B cell (primary cell): Measurements from ENCODE around the gene PSMB5. TPM values are rescaled to one million over a fixed set of nuclear protein-coding genes. Genes with fewer than 3 reads are reported as not detected.

Experiments
- ATAC-seq: fragments of 200-7000 bp; cut with Tn5 transposase; one replicate; pipeline ENCODE4 v1.10.0; 2021; ENCODE audit warnings: low read depth, mild to moderate bottlenecking, moderate number of reproducible peaks, moderate library complexity
- CTCF ChIA-PET: fragments of 350-600 bp; sonication (Branson Sonifier 250); formaldehyde crosslinking; loops from one replicate; lab custom pipeline; 2021; ENCODE audit warnings: antibody characterized with exemption, inconsistent platforms; lab: Charles Lee
- POLR2A ChIA-PET: fragments of 350-600 bp; sonication (Branson Sonifier 250); formaldehyde crosslinking; loops from one replicate; lab custom pipeline; 2021; ENCODE audit warnings: antibody characterized with exemption; lab: Charles Lee
- DNase-seq: peaks from one replicate; pipeline ENCODE4 v3.0.0; 2013
- H2AFZ ChIP-seq: 2 replicates; pipeline ENCODE4 v1.6.1; 2012; ENCODE audit warnings: mild to moderate bottlenecking, low read depth, low read length; ENCODE audit not compliant: insufficient read depth, poor library complexity, severe bottlenecking
- H3K27ac ChIP-seq, 2 donors: 1 replicate in 1 of 2; 2 replicates in 1 of 2; pipeline ENCODE4 v1.5.1; 2012 to 2013; ENCODE audit warnings: low read length in 2 of 2, mild to moderate bottlenecking in 2 of 2, moderate library complexity in 1 of 2
- H3K27me3 ChIP-seq, 4 experiments: fragments of 200-600 bp in 1 of 4; sonication (generic) in 1 of 4; replicated peaks in 1 of 4; 1 replicate in 2 of 4; 2 replicates in 2 of 4; pipeline versions ENCODE4 v1.6.1 to v1.7.0; 2013 to 2016; ENCODE audit warnings: low read length in 3 of 4, mild to moderate bottlenecking in 2 of 4, mixed read lengths in 1 of 4, moderate library complexity in 1 of 4; ENCODE audit not compliant: insufficient read depth in 4 of 4, control insufficient read depth in 3 of 4; ENCODE audit errors: control extremely low read depth in 1 of 4
- H3K36me3 ChIP-seq, 2 experiments: replicated peaks in 1 of 2; 1 replicate in 1 of 2; 2 replicates in 1 of 2; pipeline versions ENCODE4 v1.6.1 to v1.7.1; 2013; ENCODE audit warnings: low read length in 1 of 2; ENCODE audit not compliant: insufficient read depth in 2 of 2, control insufficient read depth in 1 of 2; ENCODE audit errors: control extremely low read depth in 1 of 2, extremely low read depth in 1 of 2
- H3K4me1 ChIP-seq, 2 donors: fragments of 200-600 bp in 1 of 2; sonication (generic) in 1 of 2; 1 replicate in 1 of 2; 2 replicates in 1 of 2; pipeline versions ENCODE4 v1.5.1 to v1.6.1; 2013 to 2017; ENCODE audit warnings: low read length in 2 of 2; ENCODE audit not compliant: control insufficient read depth in 2 of 2, insufficient read depth in 2 of 2
- H3K4me2 ChIP-seq: replicated peaks from 2 replicates; pipeline ENCODE3; 2012; ENCODE audit warnings: mild to moderate bottlenecking, low read depth, low read length; ENCODE audit not compliant: poor library complexity, severe bottlenecking
- H3K4me3 ChIP-seq, 5 experiments: fragments of 200-600 bp in 1 of 5; sonication (generic) in 1 of 5; 1 replicate in 3 of 5; 2 replicates in 2 of 5; pipeline versions ENCODE4 v1.5.1 to v1.7.0; 2011 to 2016; ENCODE audit warnings: low read length in 4 of 5, mild to moderate bottlenecking in 4 of 5, low read depth in 2 of 5, control low read depth in 1 of 5, moderate library complexity in 1 of 5; ENCODE audit not compliant: insufficient read depth in 1 of 5; ENCODE audit errors: control extremely low read depth in 1 of 5, extremely low read depth in 1 of 5
- H3K79me2 ChIP-seq: fragments of 200-600 bp; sonication (generic); one replicate; pipeline ENCODE4 v1.6.0; 2016; ENCODE audit warnings: low read length; ENCODE audit not compliant: control insufficient read depth, insufficient read depth
- H3K9ac ChIP-seq: fragments of 200-600 bp; sonication (generic); 2 replicates; pipeline ENCODE4 v1.6.1; 2017; ENCODE audit warnings: mild to moderate bottlenecking, low read length, moderate library complexity
- H3K9me3 ChIP-seq, 3 donors: one replicate each; pipeline versions ENCODE4 v1.6.1 to v1.7.1; 2013; ENCODE audit warnings: low read length in 2 of 3; ENCODE audit not compliant: control insufficient read depth in 2 of 3, insufficient read depth in 1 of 3; ENCODE audit errors: control extremely low read depth in 1 of 3
- H4K20me1 ChIP-seq: 2 replicates; pipeline ENCODE4 v1.6.0; 2012; ENCODE audit warnings: mild to moderate bottlenecking, low read length; ENCODE audit not compliant: insufficient read depth, control insufficient read depth, poor library complexity, severe bottlenecking
- H3K27ac Mint-ChIP-seq: one replicate; pipeline ENCODE4 v1.8.0; 2021; ENCODE audit warnings: mixed read lengths
- H3K27me3 Mint-ChIP-seq: one replicate; pipeline ENCODE4 v1.8.0; 2021; ENCODE audit warnings: mixed read lengths
- H3K4me1 Mint-ChIP-seq: one replicate; pipeline ENCODE4 v1.8.0; 2021; ENCODE audit warnings: mixed read lengths
- H3K4me3 Mint-ChIP-seq: one replicate; pipeline ENCODE4 v1.8.0; 2021; ENCODE audit warnings: mixed read lengths
- H3K9me3 Mint-ChIP-seq: one replicate; pipeline ENCODE4 v1.8.0; 2022; ENCODE audit warnings: mixed read lengths; ENCODE audit not compliant: insufficient read depth
- CTCF ChIP-seq: fragments of 200-600 bp; IDR thresholded peaks from one replicate; pipeline ENCODE4 v1.8.0; 2022; ENCODE audit warnings: antibody characterized with exemption, mild to moderate bottlenecking
- EZH2 ChIP-seq: IDR thresholded peaks from 2 replicates; pipeline ENCODE4 v1.6.1; 2012; ENCODE audit warnings: borderline replicate concordance, low read depth, mild to moderate bottlenecking, moderate library complexity, low read length; ENCODE audit not compliant: insufficient read depth, poor library complexity, severe bottlenecking
- WGBS: methylation state at CpG from one replicate; pipeline ENCODE4 v1.1.5; 2013; ENCODE audit warnings: missing lambda C conversion rate; ENCODE audit not compliant: insufficient coverage; 5-methylcytosine and 5-hydroxymethylcytosine counted together
- intact Hi-C: fragments of 100-400 bp; cut with micrococcal nuclease; formaldehyde crosslinking; loops from one replicate; pipeline ENCODE4 v1.10.0; 2022
- polyA plus RNA-seq: library from polyadenylated mRNA; depleted of rRNA; stranded (reverse); fragments of >200 nt; gene quantifications from 2 replicates; pipeline ENCODE4 v1.2.3, GENCODE V29; 2012
- total RNA-seq, 2 donors: library from RNA; stranded (reverse); fragments of 120-200 nt in 1 of 2; gene quantifications; 1 replicate in 1 of 2; 2 replicates in 1 of 2; pipeline versions ENCODE4 v1.2.3 to v1.2.4, GENCODE V29; 2013 to 2022

The PSMB5 gene
- total and polyA plus RNA-seq, 2 donors (not counting 1 experiment from before 2014, with no cell fraction given) = 16.5 to 29.0 TPM

GRCh38 chr14:23033801-23034497, 751 bp downstream of the PSMB5 start:
- Mint-ChIP-seq H3K4me1 (peaks cover 32% of the 10 kb centered on the region), H3K27ac (peak overlapping the region; percentile 93), H3K27me3 (no peaks in the 10 kb centered on the region), H3K9me3 (no peaks in the 10 kb centered on the region), H3K4me3 (peak overlapping the region; percentile 86)
- Histone ChIP-seq H3K79me2 (peaks cover 22% of the 10 kb centered on the region), H3K27ac (peak overlapping the region; percentile 81 to 93), H2AFZ (peak overlapping the region; percentile 89), H3K4me2 (peak overlapping the region; percentile 78), H3K4me3 (peak overlapping the region; percentile 7 to 77 (median 63)), H3K36me3 (peaks cover 4 to 22% of the 10 kb centered on the region in 2 experiments), H4K20me1 (no peaks in the 10 kb centered on the region), H3K27me3 (no peaks in the 10 kb centered on the region), H3K9ac (peak overlapping the region; percentile 84), H3K4me1 (peaks cover 14 to 20% of the 10 kb centered on the region in 2 donors), H3K9me3 (no peaks in the 10 kb centered on the region)
- POLR2A ChIA-PET = interaction anchor here (2.1 kb wide), 1 partner anchor 27 kb away, joined by 8 read pairs; no protein-coding TSS in a partner anchor
- CTCF ChIA-PET = interaction anchor here (0.7 to 2.5 kb wide), 9 partner anchors 24 to 477 kb away, joined by 3 to 12 read pairs (median 4); partner anchors contain the start of gene CDH24
- 14% methylated on average over 10 of the region's 17 CpGs for WGBS
- no peak for ATAC-seq
- TF ChIP-seq EZH2 (no peak), CTCF (no peak)
- no peak for DNase-seq
- intact Hi-C loops = loop anchor here (1.0 to 2.0 kb wide), 3 partner anchors 24 to 287 kb away; partner anchors contain the start of genes PABPN1 and RBM23

GRCh38 chr14:23033251-23033727, 1.4 kb downstream of the PSMB5 start:
- intact Hi-C loops = no loop called here
- CTCF ChIA-PET = interaction anchor here (0.7 to 2.5 kb wide), 7 partner anchors 25 to 476 kb away, joined by 3 to 12 read pairs (median 4); partner anchors contain the start of gene CDH24
- TF ChIP-seq CTCF = no peak
- no peak for TF ChIP-seq EZH2
- Mint-ChIP-seq H3K27ac (peak overlapping the region; percentile 46), H3K4me1 (peaks cover 35% of the 10 kb centered on the region), H3K4me3 (peak overlapping the region; percentile 49), H3K9me3 (no peaks in the 10 kb centered on the region), H3K27me3 (no peaks in the 10 kb centered on the region)
- no peaks in the 10 kb centered on the region for H3K9me3 ChIP-seq
- H3K36me3 ChIP-seq = peaks cover 4 to 23% of the 10 kb centered on the region in 2 experiments
- no peaks in the 10 kb centered on the region for H3K27me3 ChIP-seq
- ATAC-seq = no peak
- H2AFZ ChIP-seq = no peak overlapping the region
- WGBS = 98% methylated on average over 10 of the region's 10 CpGs
- no peak overlapping the region for H3K9ac ChIP-seq
- peaks cover 22% of the 10 kb centered on the region for H3K79me2 ChIP-seq
- no peak for DNase-seq
- H3K4me3 ChIP-seq = no peak overlapping the region
- peaks cover 14 to 23% of the 10 kb centered on the region in 2 donors for H3K4me1 ChIP-seq
- peak overlapping the region; percentile 78 for H3K4me2 ChIP-seq
- POLR2A ChIA-PET = interaction anchor here (2.1 kb wide), 1 partner anchor 27 kb away, joined by 8 read pairs; no protein-coding TSS in a partner anchor
- H4K20me1 ChIP-seq = no peaks in the 10 kb centered on the region
- H3K27ac ChIP-seq = no peak overlapping the region
